Left ventricle myocardium inferior (tissue), 1 donor: ENCODE results near the gene SMARCC1. TPM values are rescaled to one million over a fixed set of nuclear protein-coding genes. Genes with fewer than 3 reads are reported as not detected.

Experiments used
- DNase-seq: peaks from one replicate; pipeline ENCODE4 v3.0.0-alpha.2; 2020
- H3K27ac ChIP-seq: fragments of 200-600 bp; replicated peaks from 2 replicates; pipeline ENCODE4 v1.8.0; 2021
- H3K27me3 ChIP-seq: fragments of 200-600 bp; 2 replicates; pipeline ENCODE4 v1.8.0; 2021; ENCODE audit warnings: low read depth
- H3K36me3 ChIP-seq: fragments of 200-600 bp; 2 replicates; pipeline ENCODE4 v1.8.0; 2021
- H3K4me1 ChIP-seq: fragments of 200-600 bp; 2 replicates; pipeline ENCODE4 v1.8.0; 2021
- H3K4me3 ChIP-seq: fragments of 200-600 bp; 2 replicates; pipeline ENCODE4 v1.8.0; 2021; ENCODE audit warnings: mild to moderate bottlenecking, moderate library complexity
- H3K9me3 ChIP-seq: fragments of 200-600 bp; replicated peaks from 2 replicates; pipeline ENCODE4 v1.8.0; 2021
- intact Hi-C: fragments of 100-400 bp; cut with micrococcal nuclease; formaldehyde crosslinking; loops from one replicate; pipeline ENCODE4 v1.11.0; 2022
- total RNA-seq: library from RNA; stranded (reverse); fragmentation: NEBNext Ultra II Directional; extraction: Animal tissue kit (Norgen Biotek cat#: 25700); gene quantifications from one replicate; pipeline ENCODE4 v1.2.1, GENCODE V29; 2021
- TF ChIP-seq, protein P1 (sequence below): fragments of 200-600 bp; IDR thresholded peaks from 2 replicates; pipeline ENCODE4 v1.8.0; 2021; ENCODE audit warnings: antibody characterized with exemption, mild to moderate bottlenecking, borderline replicate concordance
- donor health status: DM: no; HTN: yes; CAD: no; lungs with severe emphysema.

The SMARCC1 gene
- total RNA-seq, 1 donor from 2014 or later: 22.9 TPM

GRCh38 chr3:47556351-47556750 is 225.3 kb downstream of the SMARCC1 start:
- no peak for DNase-seq
- TF ChIP-seq, protein P1, sequence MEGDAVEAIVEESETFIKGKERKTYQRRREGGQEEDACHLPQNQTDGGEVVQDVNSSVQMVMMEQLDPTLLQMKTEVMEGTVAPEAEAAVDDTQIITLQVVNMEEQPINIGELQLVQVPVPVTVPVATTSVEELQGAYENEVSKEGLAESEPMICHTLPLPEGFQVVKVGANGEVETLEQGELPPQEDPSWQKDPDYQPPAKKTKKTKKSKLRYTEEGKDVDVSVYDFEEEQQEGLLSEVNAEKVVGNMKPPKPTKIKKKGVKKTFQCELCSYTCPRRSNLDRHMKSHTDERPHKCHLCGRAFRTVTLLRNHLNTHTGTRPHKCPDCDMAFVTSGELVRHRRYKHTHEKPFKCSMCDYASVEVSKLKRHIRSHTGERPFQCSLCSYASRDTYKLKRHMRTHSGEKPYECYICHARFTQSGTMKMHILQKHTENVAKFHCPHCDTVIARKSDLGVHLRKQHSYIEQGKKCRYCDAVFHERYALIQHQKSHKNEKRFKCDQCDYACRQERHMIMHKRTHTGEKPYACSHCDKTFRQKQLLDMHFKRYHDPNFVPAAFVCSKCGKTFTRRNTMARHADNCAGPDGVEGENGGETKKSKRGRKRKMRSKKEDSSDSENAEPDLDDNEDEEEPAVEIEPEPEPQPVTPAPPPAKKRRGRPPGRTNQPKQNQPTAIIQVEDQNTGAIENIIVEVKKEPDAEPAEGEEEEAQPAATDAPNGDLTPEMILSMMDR: no peak
- intact Hi-C loops: no loop called here
- Histone ChIP-seq H3K36me3 (no peaks in the 10 kb centered on the region), H3K4me3 (no peak overlapping the region), H3K27ac (no peak overlapping the region), H3K27me3 (no peaks in the 10 kb centered on the region), H3K9me3 (peaks cover 10% of the 10 kb centered on the region), H3K4me1 (no peaks in the 10 kb centered on the region)

DNA sequence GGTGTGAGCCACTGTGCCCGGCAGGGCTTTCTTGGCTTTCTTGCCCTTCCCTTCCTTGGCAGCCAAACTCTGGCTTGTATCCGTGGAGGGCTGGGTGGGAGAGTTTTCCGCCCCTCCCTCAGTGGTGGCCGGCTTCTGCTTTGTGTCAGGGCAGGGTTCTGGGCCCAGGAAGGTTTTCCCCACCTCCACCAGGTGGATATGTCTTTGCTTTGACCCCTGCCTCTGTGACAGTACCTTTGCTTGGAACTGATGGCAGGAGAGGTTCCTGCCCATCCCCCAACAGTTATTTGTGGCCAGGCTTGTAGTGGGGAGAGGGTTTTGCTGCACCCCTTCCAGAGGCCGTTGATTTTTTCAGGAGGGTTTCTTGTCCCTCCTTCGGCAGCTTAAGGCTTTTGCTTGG is 227.4 kb downstream of the SMARCC1 start:
- Histone ChIP-seq H3K27ac (no peak overlapping the region), H3K9me3 (peaks cover 10% of the 10 kb centered on the region), H3K4me3 (no peak overlapping the region), H3K4me1 (no peaks in the 10 kb centered on the region), H3K27me3 (no peaks in the 10 kb centered on the region), H3K36me3 (no peaks in the 10 kb centered on the region)
- TF ChIP-seq, protein P1: no peak
- intact Hi-C loops: no loop called here
- DNase-seq: no peak

DNA sequence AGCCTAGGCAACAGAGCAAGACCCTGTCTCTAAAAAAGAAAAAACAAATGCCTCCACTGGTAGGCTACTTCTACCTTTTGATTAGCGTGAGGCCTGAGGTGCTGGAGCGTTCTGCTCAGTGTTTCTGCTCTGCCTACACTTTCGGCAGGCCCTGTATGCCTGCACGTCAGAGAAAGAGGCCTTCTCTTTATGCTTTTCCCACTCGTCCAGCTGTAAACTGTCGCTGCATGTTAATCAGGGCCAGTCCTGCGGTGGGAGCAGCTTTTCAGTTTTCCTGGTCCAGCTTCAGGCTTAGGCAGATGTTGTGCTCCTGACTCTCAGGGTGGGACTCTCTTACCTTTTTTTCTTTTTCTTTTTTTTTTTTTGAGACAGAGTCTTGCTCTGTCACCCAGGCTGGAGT is 228.3 kb downstream of the SMARCC1 start:
- Histone ChIP-seq H3K4me3 (no peak overlapping the region), H3K27me3 (no peaks in the 10 kb centered on the region), H3K4me1 (no peaks in the 10 kb centered on the region), H3K9me3 (peaks cover 10% of the 10 kb centered on the region), H3K27ac (no peak overlapping the region), H3K36me3 (no peaks in the 10 kb centered on the region)
- intact Hi-C loops: no loop called here
- TF ChIP-seq, protein P1: no peak
- DNase-seq: no peak

- H3K27me3 ChIP-seq: peaks cover 6% of the 10 kb centered on the region
- no peaks in the 10 kb centered on the region for H3K9me3 ChIP-seq
- no peak for DNase-seq
- H3K27ac ChIP-seq: no peak overlapping the region
- H3K4me3 ChIP-seq: no peak overlapping the region
- intact Hi-C loops: no loop called here
- no peaks in the 10 kb centered on the region for H3K36me3 ChIP-seq
- H3K4me1 ChIP-seq: no peaks in the 10 kb centered on the region
- TF ChIP-seq, protein P1: no peak
Measured at GRCh38 chr3:47542471-47543173, 239.1 kb downstream of the SMARCC1 start.

DNA sequence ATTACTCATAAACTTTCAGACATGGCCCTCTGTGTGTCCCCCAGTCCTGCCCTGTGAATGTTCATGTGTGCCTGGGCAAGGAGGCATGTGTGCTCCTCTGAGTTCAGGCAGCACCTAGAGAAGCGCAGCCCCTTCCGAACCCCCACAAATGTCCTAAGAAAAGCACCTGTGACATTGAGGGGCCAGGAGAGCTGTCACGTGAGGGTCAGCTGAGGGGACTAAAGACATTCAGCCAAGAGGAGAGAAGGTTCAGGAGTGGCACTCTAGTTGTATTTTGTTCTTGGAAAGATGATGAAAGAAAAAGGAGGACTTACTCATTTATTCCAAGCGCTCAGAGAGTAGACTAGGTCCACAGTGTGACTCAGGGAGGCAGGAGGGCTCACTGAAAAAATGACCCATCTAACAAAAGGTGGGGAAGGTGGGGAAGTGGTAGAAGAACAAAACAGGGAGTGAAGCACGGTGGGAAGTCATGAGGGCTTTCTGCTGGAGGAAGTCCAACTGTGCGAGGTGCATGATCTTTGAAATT is 240.0 kb downstream of the SMARCC1 start:
- peaks cover 6% of the 10 kb centered on the region for H3K27me3 ChIP-seq
- no peak overlapping the region for H3K4me3 ChIP-seq
- TF ChIP-seq, protein P1: no peak
- H3K4me1 ChIP-seq: no peaks in the 10 kb centered on the region
- H3K9me3 ChIP-seq: no peaks in the 10 kb centered on the region
- intact Hi-C loops: no loop called here
- no peak overlapping the region for H3K27ac ChIP-seq
- no peaks in the 10 kb centered on the region for H3K36me3 ChIP-seq
- no peak for DNase-seq
